IPS DF 4.7 (cell line): ENCODE data around the gene CLMN.
"Not testable (repeated sequence)": the region's sequence is repeated elsewhere in the genome, so short reads cannot be mapped to it uniquely, and the experiment has no call there.

Source experiments
- DNase-seq: peaks from one replicate; pipeline ENCODE4 v3.0.0-alpha.2; 2013; ENCODE audit warnings: low spot score; ENCODE audit errors: extremely low read depth

Gene CLMN

GRCh38 chr14:95221531-95221930 is 98.2 kb downstream of the CLMN start:
- no peak for DNase-seq

- no peak for DNase-seq
Observed at GRCh38 chr14:95220663-95221231, 99.0 kb downstream of the CLMN start.

DNA sequence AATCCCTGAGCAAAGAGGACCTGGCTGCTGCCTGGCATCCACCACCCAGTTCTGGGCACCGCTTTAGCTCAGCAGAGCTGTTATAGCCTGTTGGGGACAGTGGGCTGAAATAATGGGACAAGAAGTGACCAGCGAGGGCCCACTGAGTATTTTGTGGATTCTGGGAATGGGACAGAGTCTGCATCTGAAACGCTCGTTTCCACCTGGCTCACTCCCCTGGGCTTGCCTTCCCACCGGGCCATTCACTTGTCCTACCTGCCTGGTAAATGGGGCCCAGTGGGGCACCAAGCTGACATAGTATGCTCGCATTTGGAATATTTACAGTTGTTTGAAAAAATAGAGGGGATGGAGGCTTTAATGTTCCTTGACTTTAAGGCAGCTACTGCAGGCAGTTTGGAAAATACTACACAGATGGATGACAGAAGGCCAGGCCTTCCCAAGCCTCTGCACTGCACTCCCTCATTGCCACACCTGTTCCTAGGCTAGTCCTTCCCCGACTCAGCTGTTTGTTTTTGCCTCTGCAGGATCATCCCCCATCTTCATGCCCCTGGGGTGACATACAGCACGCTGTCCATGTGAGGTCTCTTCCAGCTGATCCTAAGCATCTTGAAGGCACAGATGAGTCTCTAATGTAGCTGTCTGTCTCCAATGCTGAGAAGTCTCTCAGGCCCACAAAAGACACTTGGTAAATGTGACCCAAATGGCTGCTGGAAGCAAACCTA is 101.1 kb downstream of the CLMN start:
- no peak for DNase-seq

DNA sequence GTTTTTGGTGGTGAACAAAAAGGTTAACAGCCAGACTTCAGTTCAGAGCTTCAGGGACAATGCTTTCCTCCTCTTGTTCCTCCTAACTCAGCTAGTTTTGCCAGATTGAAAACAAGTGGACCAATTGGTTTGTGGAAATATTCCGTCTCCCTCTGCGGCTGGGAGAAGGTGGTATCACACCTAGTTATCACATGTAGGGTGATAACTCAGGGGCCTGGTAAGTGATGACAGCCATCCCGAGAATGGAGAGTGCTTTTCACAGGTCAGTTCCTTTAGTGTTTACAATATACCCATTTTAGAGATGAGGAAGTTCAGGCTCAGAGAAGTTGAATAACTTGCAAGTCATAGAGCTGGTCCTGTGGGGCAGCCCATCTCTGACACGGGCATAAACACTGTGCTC is 101.7 kb downstream of the CLMN start:
- no peak for DNase-seq

- DNase-seq, result no peak
Observed at GRCh38 chr14:95217391-95217900, 102.3 kb downstream of the CLMN start.

DNA sequence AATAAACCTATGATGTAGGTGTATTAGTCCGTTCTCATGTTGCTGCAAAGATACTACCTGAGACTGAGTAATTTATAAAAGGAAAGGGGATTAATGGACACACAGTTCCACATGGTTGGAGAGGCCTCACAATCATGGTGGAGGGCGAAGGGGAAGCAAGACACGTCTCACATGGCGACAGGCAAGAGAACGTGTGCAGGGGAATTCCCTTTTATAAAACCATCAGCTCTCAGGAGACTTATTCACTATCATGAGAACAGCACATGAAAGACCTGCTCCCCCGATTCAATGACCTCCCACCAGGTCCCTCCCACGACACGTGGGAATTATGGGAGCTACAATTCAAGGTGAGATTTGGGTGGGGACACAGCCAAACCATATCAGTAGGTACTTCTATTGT is 103.7 kb downstream of the CLMN start:
- no peak for DNase-seq

DNA sequence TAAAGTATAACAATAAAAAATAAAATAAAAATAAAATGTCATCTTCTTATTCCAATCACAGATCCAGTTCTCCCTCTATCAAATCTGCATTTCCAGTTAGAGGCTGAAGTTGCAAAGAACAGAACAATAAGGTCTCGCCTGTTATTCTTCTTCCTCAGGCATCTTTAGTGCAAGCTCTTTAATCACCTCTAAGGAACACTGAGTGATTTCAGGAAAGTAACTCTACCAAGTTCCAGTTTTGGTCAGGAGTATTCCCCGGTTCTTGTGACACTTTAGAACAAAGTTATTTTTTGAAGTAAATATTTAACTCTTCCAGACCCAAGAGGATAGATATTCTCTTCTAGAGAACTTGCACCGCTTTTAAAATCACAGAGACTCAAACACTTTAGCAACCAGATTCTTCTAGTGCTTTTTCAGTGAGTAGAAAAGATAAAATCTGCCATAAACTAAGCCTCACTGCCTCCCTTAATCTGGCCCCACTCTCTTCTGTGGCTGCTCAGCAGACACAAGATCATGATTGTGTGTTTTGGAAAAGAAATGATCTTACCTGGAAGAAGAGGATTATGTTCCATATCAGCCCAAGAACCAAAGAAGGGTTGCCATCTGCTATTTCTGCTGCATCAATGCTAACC is 104.5 kb downstream of the CLMN start:
- DNase-seq, result no peak

DNA sequence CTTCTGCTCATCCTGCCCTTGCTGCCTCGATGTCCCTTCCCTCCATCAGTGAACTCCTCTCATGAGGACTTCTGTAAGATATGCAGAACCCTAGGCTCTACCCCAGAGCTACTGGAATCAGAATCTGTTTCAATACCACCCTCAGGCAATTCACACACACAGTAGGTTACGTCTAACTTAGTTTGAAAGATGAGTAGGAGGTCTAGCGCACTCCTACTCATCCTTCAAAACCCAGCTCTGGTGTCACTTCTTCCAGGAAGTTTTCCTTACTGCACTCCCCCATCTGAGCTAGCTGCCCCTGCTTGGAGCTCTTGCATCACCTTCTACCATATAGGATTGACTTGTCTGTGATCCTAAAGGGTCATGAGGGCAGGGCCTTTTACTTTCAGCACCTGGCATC is 105.9 kb downstream of the CLMN start:
- no peak for DNase-seq

DNA sequence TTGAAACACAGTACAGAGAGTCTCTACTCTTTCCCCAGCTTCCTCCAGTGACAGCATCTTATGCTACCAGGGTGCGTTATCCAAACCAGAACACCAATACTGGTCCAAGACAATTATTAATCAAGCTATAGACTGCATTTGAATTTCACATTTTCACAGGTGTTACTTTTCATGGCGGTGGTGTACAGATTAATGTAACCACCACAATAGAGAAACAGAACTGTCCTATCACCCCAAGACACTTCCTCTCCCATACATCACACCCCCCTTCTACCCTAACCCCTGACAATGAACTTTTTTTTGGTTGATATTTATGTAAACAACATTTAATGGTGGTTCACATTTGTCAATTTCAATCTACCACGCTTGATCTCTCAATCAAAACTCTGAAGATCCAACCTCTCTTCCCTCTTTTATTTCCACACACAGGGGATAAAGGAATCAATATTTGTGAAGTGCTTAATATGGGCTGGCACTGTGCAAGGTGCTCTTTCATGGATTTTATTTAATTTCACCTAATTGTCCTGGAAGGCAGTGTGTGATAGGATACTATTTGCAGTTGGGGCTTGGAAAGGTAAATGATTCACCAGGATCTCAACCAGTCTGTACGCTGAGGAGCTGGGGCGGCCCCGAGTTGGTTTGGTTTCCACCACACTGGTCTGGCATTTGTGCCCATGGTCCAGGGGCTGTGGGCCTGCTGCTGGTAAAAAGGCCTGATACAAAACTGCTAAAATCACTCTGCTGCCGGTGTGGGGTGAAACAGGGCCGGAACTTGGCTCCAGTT is 107.8 kb downstream of the CLMN start:
- DNase-seq, result no peak

DNA sequence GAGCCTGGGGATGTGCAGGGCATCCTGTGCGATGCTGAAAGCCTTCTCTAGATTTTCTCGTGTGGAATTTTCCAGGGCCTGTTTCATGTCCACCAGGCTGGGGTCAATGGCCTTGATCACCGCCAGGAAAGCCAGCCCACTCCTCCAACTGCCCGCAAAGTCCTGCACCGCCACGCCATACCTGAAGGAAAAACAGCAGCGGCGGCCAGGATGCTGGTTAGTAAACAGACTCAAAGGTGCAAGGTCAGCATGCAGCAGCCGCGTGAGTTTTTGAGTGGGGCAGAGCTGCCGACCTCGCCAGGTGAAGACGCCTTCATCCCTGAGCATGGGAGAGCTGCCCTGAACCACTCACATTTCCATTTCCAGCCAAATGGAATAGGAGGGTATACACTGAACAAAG is 109.0 kb downstream of the CLMN start:
- no peak for DNase-seq

DNA sequence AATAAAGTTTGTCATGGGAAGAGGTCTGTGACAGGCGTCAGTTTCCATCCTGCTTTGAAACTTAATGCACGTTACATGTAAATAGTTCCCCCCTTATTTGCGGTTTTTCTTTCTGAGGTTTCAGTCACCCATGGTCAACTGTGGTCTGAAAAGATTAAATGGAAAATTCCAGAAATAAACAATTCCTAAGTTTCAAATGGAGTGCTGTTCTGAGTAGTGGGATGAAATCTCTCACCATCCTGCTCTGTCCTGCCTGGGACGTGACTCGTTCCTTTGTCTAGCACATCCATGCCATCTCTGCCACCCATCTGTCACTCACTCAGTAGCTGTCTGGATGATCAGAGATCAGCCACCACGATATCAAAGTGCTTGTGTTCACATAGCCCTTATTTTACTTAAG is 111.1 kb downstream of the CLMN start:
- no peak for DNase-seq

DNA sequence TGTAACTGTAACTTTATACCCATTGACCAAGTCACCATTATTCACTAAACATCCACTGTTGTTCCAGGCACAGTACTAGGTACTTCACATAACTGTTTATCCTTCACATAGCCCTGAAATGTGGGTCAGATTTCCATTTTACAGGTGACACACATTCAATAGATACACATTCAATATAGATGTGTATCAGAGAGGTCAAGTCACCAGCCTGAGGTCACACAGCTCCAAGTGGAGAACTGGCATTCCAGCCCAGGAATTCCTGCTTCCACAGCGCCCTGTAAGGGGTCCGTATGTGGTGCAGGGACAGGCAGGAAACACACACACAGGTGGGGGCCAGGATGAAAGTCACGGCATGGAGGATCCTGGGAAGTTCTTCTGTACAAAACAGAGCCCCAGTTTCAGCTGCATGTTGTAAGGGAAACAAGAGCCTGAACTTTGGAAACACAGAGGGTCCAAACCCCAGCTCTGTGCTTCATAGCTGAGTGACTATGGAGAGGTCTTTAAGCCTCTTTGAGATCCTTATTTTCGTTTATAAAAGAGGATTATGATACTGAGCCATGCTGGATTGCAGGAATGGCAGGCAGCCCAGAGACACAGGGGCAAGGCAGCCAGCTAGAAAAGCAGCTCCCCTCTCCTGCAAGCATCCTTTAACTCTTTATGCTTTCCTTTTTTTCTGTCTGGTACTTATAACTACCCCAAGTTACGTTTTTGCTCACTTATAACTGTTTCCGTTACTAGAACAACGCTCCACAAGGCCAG is 112.1 kb downstream of the CLMN start:
- DNase-seq, result no peak

- no peak for DNase-seq
Observed at GRCh38 chr14:95206534-95206933, 113.2 kb downstream of the CLMN start.

DNA sequence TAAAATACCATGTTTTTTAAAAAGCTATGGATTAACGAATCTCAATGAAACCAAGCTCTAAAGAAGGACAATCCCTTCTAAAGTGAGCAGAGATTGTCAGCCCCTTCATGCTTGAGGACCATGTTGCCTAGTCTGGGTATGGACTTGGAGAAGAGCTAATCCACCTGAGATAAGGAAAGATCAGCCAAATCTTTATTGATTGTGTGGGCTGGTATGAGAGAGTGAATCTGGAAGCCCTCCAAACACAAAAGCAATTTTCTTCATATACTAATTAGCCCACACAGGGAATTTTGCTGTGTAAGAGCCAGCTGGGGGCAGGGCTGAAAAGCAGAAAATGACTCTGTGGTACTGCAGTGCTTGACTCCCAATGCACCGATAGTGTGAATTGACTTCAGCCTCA is 115.0 kb downstream of the CLMN start:
- no peak for DNase-seq

DNA sequence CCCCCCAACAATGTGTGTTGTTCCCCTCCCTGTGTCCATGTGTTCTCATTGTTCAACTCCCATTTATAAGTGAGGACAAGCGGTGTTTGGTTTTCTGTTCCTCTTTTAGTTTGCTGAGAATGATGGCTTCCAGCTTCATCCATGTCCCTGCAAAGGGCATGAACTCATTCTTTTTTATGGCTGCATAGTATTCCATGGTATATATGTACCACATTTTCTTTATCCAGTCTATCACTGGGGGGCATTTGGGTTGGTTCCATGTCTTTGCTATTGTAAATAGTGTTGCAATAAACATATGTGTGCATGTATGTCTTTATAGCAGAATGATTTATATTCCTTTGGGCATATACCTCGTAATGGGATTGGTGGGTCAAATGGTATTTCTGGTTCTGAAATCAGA is 118.0 kb downstream of the CLMN start:
- not testable (repeated sequence) for DNase-seq

- DNase-seq, result no peak
Observed at GRCh38 chr14:95200404-95200803, 119.3 kb downstream of the CLMN start.

DNA sequence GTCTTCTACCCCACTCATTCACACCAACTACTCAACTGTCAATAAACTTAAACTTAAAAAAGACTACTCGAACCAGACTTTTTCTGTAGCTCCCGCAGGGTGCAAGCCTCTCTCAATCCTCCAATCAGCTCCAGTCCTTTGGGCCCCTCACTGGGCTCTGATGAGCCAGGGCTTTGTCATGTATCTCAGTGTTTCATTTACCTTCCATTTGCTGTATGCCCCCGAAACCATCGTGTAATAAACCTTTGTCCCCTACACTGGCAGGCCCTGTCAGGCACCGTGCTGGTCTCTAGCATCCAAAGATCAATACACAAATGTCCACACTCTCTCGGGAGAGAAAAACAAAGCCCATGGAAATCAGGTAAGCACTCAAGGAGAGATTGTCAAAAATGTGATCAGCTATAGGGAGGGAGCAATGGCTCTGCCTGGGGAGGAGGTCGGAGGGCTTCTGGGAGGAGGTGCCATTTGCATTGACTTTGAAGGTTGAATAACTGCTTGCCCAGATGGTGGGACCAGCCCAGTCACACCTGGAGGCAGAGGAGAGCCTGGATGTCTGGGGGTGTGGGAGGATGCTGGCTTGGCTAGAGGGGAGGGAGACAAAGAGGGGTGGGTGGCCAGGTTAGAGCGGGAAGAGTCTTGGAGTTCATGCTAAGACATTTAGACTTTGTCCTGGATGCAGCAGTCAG is 120.3 kb downstream of the CLMN start:
- DNase-seq, result no peak

DNA sequence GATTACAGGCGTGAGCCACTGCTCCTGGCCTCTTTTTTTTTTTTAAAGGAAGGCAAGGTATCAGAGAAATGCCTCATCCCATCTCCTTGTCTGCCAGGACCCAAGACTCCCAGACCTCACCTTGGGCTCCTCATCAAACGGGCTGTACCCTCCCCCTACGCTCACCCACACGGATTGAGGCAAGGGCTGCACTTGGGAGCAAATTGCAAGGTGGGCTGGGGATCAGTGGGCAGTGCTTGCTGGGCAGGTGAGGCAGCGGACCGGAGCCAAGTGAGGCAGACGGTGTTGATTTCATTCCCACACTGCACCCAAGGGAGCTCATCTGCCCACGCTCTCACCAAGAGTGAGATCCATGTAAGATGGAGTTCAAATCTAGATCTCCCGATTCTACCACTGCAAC is 121.4 kb downstream of the CLMN start:
- no peak for DNase-seq

DNA sequence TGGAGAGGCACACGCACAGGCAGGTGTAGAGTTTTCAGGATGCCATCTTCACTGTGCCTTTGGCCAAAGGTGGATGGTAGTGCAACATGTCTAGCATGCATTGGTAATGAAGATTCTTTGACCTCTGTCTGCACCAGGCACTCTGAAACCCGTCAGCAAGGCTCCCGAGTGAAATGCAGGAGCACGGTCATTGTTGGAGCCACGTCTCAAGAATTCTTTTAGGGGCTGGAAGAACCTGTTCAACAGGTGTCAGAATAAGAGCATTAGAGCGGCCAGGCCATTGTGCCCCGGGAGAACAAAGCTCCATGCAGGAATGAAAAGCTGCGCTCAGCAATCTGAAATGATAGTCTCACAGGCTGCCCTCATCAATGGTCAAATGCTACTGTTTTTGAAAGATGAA is 122.2 kb downstream of the CLMN start:
- no peak for DNase-seq

DNA sequence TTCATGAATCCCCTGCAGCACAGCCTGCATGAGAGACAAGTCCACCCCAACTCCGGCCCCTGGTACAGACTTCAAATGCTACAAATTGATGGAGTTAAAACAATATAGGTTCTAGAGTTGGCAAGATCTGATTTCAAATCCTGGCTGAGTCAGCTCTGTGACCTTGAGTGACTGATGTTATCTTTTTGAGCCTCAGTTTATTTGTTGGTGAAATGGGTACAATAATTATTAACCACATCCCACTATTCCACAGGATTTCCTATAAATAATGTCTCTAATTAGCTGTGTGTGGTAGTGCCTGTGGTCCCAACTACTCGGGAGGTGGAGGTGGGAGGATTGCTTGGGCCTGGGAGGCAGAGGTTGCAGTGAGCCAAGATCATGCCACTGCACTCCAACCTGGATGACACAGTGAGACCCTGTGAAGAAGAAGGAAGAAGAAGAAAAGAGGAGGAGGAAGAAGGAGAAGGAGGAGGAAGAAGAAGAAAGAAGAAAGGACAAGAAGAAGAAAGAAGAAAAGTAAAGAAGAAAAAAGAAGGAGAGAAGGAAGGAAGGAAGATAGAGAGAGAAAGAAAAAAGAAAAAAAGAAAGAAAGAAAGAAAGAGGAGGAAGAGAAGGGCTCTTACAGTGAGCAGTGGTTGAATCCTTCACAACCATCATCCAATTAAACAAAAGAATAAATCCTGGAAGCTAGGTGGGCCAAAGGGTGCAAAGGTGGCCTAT is 122.7 kb downstream of the CLMN start:
- no peak for DNase-seq
